ENCODE results near the gene SLU7. TPM values are rescaled to one million over a fixed set of nuclear protein-coding genes. Genes with fewer than 3 reads are reported as not detected.
A peak's percentile ranks its signal among the peaks of the same experiment; 100 is the strongest.

The SLU7 gene
- total RNA-seq, 2 donors from 2014 or later: 38.9 to 46.2 TPM

DNA sequence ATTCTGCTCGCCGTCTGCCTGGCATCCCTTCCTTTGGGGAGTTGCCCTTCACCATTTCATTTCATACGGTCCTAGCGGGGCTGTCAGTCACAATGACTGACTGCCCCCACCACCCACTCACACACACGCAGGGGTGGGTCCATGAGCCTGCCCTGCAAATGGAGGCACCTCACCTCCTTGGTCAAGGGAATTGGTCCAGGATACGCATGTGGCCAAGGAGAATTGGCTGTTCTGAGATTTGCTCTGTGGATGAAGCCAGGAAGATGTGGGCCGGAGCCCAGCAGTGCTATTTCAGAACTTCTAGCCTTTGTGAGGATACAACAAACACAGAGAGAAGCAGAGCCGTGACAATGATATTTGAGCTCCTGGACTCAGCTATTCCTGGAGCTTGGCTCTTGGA lies 65.5 kb downstream of the SLU7 start:
- DNase-seq: no peak

GRCh38 chr5:160352308-160352707 lies 66.6 kb downstream of the SLU7 start:
- ATAC-seq (no peak), DNase-seq (no peak)
- intact Hi-C loops (cut with DNase I): no loop called here

More for the DNA sequence above, 65.5 kb downstream of the SLU7 start:
- ATAC-seq: peak; percentile 9 to 35
- intact Hi-C loops (cut with DNase I): no loop called here

Other genes starting within 250 kb of the SLU7 start
- under 1 TPM in 1 of 2 donors, not detected in 1; 0.68 TPM for gene FABP6, start 189.6 kb downstream of the SLU7 start, total RNA-seq
- 1 to 10 TPM; 5.5 to 5.6 TPM for gene CCNJL, start 106.5 kb downstream of the SLU7 start, total RNA-seq
- 1 to 10 TPM; 1.2 to 2.3 TPM for gene C1QTNF2, start 48.5 kb downstream of the SLU7 start, total RNA-seq
- gene FAM200C, start 19.0 kb downstream of the SLU7 start, total RNA-seq: 1 to 10 TPM; 2.1 to 4.2 TPM
- gene PTTG1, start 2.8 kb upstream of the SLU7 start, total RNA-seq: 1 to 10 TPM; 2.4 to 3.3 TPM